GM11168 (cell line): ENCODE data around the gene TMEM127.

Source experiments
- in situ Hi-C: fragments of 300-500 bp; cut with MboI; formaldehyde crosslinking; loops from one replicate; pipeline ENCODE4 v1.12.0; 2022; ENCODE audit warnings: low sequenced_read_pairs; ENCODE audit not compliant: unreplicated experiment

The TMEM127 gene

GRCh38 chr2:96208143-96209010 lies 57.4 kb downstream of the TMEM127 start, which contains the start of gene STARD7:
STARD7 (minus strand) TSS chr2:96208827; CDS start chr2:96208434, 393 bp downstream.
- in situ Hi-C loops, result no loop called here

GRCh38 chr2:96207774-96208142 lies 58.0 kb downstream of the TMEM127 start:
- in situ Hi-C loops, result no loop called here

GRCh38 chr2:96207073-96207773 lies 58.6 kb downstream of the TMEM127 start:
- in situ Hi-C loops, result no loop called here

- in situ Hi-C loops, result no loop called here
Observed at GRCh38 chr2:96205888-96206287, 59.9 kb downstream of the TMEM127 start.

- in situ Hi-C loops, result no loop called here
Observed at GRCh38 chr2:96204836-96205624, 60.8 kb downstream of the TMEM127 start.

- in situ Hi-C loops, result no loop called here
Observed at GRCh38 chr2:96203130-96204028, 62.4 kb downstream of the TMEM127 start.

GRCh38 chr2:96202152-96202854 lies 63.5 kb downstream of the TMEM127 start:
- in situ Hi-C loops, result no loop called here

GRCh38 chr2:96201338-96201737 lies 64.5 kb downstream of the TMEM127 start:
- in situ Hi-C loops, result no loop called here

GRCh38 chr2:96198921-96199320 lies 66.9 kb downstream of the TMEM127 start:
- in situ Hi-C loops, result no loop called here
